GM12892 (cell line): ENCODE measurements around the gene KCNJ5.

Experiments used
- POLR2A ChIP-seq: IDR thresholded peaks from 2 replicates; pipeline ENCODE4 v1.6.1; 2011; ENCODE audit warnings: low read depth, low read length, control low read depth
- POLR2AphosphoS5 ChIP-seq: IDR thresholded peaks from 2 replicates; pipeline ENCODE4 v1.6.1; 2011; ENCODE audit warnings: low read depth, low read length, control low read depth

DNA sequence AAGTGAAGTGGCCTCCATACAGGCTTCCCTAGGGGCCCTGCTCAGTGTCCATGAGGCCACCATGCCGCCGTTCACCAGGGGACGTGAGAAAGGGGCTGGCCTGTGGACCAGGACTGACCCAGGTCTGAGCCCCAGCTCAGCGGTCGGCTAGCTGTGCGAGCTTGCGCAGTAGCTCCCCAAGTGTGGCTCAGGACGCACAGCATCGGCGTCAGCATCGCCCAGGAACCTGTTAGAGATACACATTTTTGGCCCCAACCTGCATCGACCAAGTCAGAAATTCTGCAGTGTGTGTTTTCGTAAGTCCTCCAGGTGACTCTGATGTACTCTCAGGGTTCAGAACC is 51.1 kb downstream of the KCNJ5 start:
- TF ChIP-seq POLR2A = no peak
- TF ChIP-seq POLR2AphosphoS5 = no peak
